Loucy (cell line): ENCODE results near the gene CCDC85B.

ENCODE experiments used
- EZH2phosphoT487 ChIP-seq: fragments of 200-600 bp; IDR thresholded peaks from 2 replicates; pipeline ENCODE4 v1.6.1; 2018; ENCODE audit warnings: antibody characterized with exemption, mild to moderate bottlenecking, moderate library complexity, borderline replicate concordance
- TF ChIP-seq, protein P1 (sequence below): fragments of 200-600 bp; sonication (generic); conservative IDR thresholded peaks from 2 replicates; pipeline ENCODE4 v1.5.1; 2014; ENCODE audit warnings: mild to moderate bottlenecking, antibody characterized with exemption, low read length

DNA sequence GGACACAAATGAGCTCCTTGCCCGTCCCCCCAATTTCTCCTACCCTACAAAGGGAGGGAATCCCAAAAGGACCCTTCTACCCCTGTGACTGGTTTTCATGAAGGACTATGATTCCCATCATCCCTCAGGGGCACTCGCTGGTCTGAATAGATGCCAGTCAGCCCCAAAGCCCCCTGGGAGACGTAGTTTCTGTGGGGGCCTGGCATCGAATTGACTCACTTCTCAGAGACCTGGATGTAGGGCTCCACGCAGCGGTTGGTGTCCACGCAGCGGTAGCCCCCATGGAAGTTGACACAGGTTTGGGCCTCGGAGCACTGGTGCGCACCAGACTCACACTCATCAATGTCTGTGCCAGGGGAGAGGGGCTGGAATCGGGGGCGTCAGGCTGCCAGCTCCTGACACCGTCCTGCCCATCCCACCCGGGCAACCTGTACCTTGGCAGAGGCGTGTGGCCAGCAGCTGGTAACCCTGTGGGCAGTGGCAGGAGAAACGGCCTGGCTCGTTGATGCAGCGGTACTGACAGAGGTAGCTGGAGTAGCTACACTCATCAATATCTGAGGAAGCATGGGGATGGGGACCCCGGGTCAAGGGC is 22.3 kb upstream of the CCDC85B start:
- TF ChIP-seq, protein P1, sequence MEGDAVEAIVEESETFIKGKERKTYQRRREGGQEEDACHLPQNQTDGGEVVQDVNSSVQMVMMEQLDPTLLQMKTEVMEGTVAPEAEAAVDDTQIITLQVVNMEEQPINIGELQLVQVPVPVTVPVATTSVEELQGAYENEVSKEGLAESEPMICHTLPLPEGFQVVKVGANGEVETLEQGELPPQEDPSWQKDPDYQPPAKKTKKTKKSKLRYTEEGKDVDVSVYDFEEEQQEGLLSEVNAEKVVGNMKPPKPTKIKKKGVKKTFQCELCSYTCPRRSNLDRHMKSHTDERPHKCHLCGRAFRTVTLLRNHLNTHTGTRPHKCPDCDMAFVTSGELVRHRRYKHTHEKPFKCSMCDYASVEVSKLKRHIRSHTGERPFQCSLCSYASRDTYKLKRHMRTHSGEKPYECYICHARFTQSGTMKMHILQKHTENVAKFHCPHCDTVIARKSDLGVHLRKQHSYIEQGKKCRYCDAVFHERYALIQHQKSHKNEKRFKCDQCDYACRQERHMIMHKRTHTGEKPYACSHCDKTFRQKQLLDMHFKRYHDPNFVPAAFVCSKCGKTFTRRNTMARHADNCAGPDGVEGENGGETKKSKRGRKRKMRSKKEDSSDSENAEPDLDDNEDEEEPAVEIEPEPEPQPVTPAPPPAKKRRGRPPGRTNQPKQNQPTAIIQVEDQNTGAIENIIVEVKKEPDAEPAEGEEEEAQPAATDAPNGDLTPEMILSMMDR: no peak
- no peak for TF ChIP-seq EZH2phosphoT487
